ENCODE results near the gene ZBTB20. TPM values are rescaled to one million over a fixed set of nuclear protein-coding genes. Genes with fewer than 3 reads are reported as not detected.
A peak's percentile ranks its signal among the peaks of the same experiment; 100 is the strongest.
"Not testable (repeated sequence)": the region's sequence is repeated elsewhere in the genome, so short reads cannot be mapped to it uniquely, and the experiment has no call there.

ZBTB20 gene
- total RNA-seq, 1 experiment from 2014 or later, result 0.62 TPM

- Histone ChIP-seq H3K36me3 (replicated peaks; ENCODE audit: control insufficient read depth, insufficient read depth, low read length) (no peaks in the 10 kb centered on the region), H3K4me3 (ENCODE audit: insufficient read depth, low read depth, low read length) (no peak overlapping the region), H3K27me3 (ENCODE audit: control insufficient read depth, insufficient read depth, low read length) (no peaks in the 10 kb centered on the region)
- DNase-seq, result peak; percentile 27
These were observed 319.6 kb downstream of the ZBTB20 start for GRCh38 chr3:114827495-114827894.

GRCh38 chr3:114824014-114824413 is 323.1 kb downstream of the ZBTB20 start:
- no peak for DNase-seq
- Histone ChIP-seq H3K4me3 (ENCODE audit: insufficient read depth, low read depth, low read length) (no peak overlapping the region), H3K36me3 (replicated peaks; ENCODE audit: control insufficient read depth, insufficient read depth, low read length) (no peaks in the 10 kb centered on the region), H3K27me3 (ENCODE audit: control insufficient read depth, insufficient read depth, low read length) (no peaks in the 10 kb centered on the region)

DNA sequence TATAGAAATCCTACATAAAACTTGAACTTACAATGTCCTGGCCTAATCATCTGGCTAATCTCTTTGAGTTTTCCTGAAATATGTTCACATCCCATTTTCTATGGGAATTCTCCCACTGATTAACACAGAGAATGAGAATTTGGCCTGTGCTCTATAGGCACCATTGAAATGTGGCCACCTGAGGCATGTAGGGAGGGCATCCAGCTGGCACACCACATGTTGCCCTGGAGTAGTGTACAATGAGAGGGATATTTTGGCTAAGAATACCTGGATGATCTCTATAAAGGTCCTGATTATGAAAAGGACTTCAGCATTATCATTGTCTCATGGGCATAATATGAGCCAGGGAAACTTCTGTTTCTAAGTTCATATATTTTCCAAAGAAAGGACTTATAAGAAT is 324.0 kb downstream of the ZBTB20 start:
- H3K27me3 ChIP-seq (ENCODE audit: control insufficient read depth, insufficient read depth, low read length), result no peaks in the 10 kb centered on the region
- H3K36me3 ChIP-seq (replicated peaks; ENCODE audit: control insufficient read depth, insufficient read depth, low read length), result no peaks in the 10 kb centered on the region
- DNase-seq, result no peak
- H3K4me3 ChIP-seq (ENCODE audit: insufficient read depth, low read depth, low read length), result no peak overlapping the region

- no peak overlapping the region for H3K4me3 ChIP-seq (ENCODE audit: insufficient read depth, low read depth, low read length)
- no peaks in the 10 kb centered on the region for H3K36me3 ChIP-seq (replicated peaks; ENCODE audit: control insufficient read depth, insufficient read depth, low read length)
- H3K27me3 ChIP-seq (ENCODE audit: control insufficient read depth, insufficient read depth, low read length), result no peaks in the 10 kb centered on the region
- no peak for DNase-seq
These were observed 331.0 kb downstream of the ZBTB20 start for GRCh38 chr3:114816052-114816451.

DNA sequence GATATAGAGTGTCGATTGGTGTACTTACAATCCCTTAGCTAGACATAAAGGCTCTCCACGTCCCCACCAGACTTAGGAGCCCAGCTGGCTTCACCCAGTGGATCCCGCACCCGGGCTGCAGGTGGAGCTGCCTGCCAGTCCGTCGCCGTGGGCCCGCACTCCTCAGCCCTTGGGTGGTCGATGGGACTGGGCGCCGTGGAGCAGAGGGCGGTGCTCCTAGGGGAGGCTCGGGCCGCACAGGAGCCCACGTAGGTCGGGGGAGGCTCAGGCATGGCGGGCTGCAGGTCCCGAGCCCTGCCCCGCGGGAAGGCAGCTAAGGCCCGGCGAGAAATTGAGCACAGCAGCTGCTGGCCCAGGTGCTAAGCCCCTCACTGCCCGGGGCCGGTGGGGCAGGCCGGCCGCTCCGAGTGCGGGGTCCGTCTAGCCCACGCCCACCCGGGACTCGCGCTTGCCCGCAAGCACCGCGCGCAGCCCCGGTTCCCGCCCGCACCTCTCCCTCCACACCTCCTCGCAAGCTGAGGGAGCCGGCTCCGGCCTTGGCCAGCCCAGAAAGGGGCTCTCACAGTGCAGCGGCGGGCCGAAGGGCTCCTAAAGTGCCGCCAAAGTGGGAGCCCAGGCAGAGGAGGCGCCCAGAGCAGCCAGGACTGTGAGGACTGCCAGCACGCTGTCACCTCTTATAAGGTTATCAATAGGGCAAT is 334.4 kb downstream of the ZBTB20 start:
- not testable (repeated sequence) for DNase-seq

GRCh38 chr3:114809668-114810413 is 337.2 kb downstream of the ZBTB20 start:
- Histone ChIP-seq H3K27me3 (ENCODE audit: control insufficient read depth, insufficient read depth, low read length) (no peaks in the 10 kb centered on the region), H3K4me3 (ENCODE audit: insufficient read depth, low read depth, low read length) (no peak overlapping the region), H3K36me3 (replicated peaks; ENCODE audit: control insufficient read depth, insufficient read depth, low read length) (no peaks in the 10 kb centered on the region)
- DNase-seq, result no peak

More for the DNA sequence above, 334.4 kb downstream of the ZBTB20 start:
- H3K36me3 ChIP-seq (replicated peaks; ENCODE audit: control insufficient read depth, insufficient read depth, low read length); H3K4me3 ChIP-seq (ENCODE audit: insufficient read depth, low read depth, low read length); H3K27me3 ChIP-seq (ENCODE audit: control insufficient read depth, insufficient read depth, low read length): not testable (repeated sequence)

DNA sequence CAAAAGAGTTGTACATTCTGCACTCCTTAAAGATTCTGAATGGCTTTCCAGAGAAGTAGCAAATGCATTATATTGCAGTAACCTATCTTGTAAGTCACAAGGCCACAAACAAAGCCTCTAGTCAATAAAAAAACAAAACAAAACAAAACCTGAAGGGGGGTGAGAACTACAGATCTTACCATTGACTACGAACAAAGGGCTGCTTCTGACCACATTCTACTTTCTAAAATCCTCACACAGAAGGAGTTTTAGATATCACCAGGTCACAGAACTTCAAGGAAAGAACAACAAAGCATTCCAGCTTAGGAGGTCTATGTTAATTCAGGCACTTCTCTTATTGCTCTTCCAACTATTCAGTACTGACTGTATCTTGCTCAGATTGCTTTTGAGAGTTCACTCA is 343.0 kb downstream of the ZBTB20 start:
- Histone ChIP-seq H3K4me3 (ENCODE audit: insufficient read depth, low read depth, low read length) (no peak overlapping the region), H3K36me3 (replicated peaks; ENCODE audit: control insufficient read depth, insufficient read depth, low read length) (no peaks in the 10 kb centered on the region), H3K27me3 (ENCODE audit: control insufficient read depth, insufficient read depth, low read length) (no peaks in the 10 kb centered on the region)
- DNase-seq, result peak; percentile 3

GRCh38 chr3:114803042-114803695 is 343.9 kb downstream of the ZBTB20 start:
- Histone ChIP-seq H3K4me3 (ENCODE audit: insufficient read depth, low read depth, low read length) (no peak overlapping the region), H3K27me3 (ENCODE audit: control insufficient read depth, insufficient read depth, low read length) (no peaks in the 10 kb centered on the region), H3K36me3 (replicated peaks; ENCODE audit: control insufficient read depth, insufficient read depth, low read length) (no peaks in the 10 kb centered on the region)
- no peak for DNase-seq

DNA sequence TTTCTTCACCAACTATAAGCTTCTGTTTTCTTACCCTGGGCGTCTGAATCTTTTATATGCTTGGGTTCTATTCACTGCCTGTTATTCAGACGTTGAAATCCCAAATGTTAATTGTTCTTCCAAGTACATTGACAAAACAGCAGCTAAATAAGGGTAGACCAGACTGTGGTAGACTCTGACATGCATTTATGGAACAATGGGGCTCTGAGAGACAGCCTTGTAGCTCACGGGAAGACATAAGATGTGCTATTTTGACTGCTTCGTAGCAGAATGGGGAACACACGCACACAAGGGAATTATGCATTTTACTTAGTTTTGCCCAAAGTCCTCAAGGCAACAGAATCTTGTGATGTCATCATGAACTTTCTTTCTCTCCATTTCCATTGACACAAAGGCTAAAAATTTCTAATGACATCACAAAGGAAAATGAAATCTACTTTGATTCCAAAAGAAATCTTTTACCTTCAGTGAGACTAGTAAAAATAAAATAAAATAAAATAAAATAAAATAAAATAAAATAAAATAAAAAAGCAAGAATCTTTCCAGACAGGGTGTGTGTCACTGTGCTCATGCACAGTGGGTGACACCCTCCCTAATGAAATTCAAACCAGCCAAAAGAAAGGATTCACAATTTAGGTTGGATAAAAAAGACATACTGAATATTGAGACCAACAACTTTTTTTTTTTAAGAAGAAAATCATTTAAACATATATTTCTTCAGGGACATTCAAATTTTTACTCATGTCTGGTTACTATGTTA is 346.6 kb downstream of the ZBTB20 start:
- Histone ChIP-seq H3K36me3 (replicated peaks; ENCODE audit: control insufficient read depth, insufficient read depth, low read length) (no peaks in the 10 kb centered on the region), H3K4me3 (ENCODE audit: insufficient read depth, low read depth, low read length) (no peak overlapping the region), H3K27me3 (ENCODE audit: control insufficient read depth, insufficient read depth, low read length) (no peaks in the 10 kb centered on the region)
- no peak for DNase-seq

GRCh38 chr3:114799816-114800215 is 347.3 kb downstream of the ZBTB20 start:
- DNase-seq, result no peak
- no peak overlapping the region for H3K4me3 ChIP-seq (ENCODE audit: insufficient read depth, low read depth, low read length)
- no peaks in the 10 kb centered on the region for H3K27me3 ChIP-seq (ENCODE audit: control insufficient read depth, insufficient read depth, low read length)
- H3K36me3 ChIP-seq (replicated peaks; ENCODE audit: control insufficient read depth, insufficient read depth, low read length), result no peaks in the 10 kb centered on the region

DNA sequence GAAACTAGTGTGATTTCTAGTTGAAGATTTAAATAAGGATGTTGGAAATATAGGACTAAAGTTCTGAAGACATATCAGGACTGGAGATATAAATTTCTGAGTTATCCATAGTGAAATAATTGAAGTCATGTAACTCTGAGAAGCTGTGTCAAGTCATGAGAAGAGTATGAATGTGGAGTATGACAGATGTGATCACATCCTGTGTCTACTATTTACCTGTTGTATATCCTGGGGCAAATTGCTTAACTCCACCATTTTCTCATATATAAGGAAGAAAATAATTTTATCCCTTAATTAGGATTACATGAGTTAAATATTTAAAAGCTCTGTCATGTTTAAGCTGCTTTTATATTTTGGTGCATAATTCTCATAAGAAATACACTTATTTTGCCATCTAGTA is 350.3 kb downstream of the ZBTB20 start:
- no peaks in the 10 kb centered on the region for H3K36me3 ChIP-seq (replicated peaks; ENCODE audit: control insufficient read depth, insufficient read depth, low read length)
- DNase-seq, result no peak
- H3K27me3 ChIP-seq (ENCODE audit: control insufficient read depth, insufficient read depth, low read length), result no peaks in the 10 kb centered on the region
- no peak overlapping the region for H3K4me3 ChIP-seq (ENCODE audit: insufficient read depth, low read depth, low read length)

- Histone ChIP-seq H3K27me3 (ENCODE audit: control insufficient read depth, insufficient read depth, low read length) (no peaks in the 10 kb centered on the region), H3K36me3 (replicated peaks; ENCODE audit: control insufficient read depth, insufficient read depth, low read length) (no peaks in the 10 kb centered on the region), H3K4me3 (ENCODE audit: insufficient read depth, low read depth, low read length) (no peak overlapping the region)
- no peak for DNase-seq
These were observed 352.0 kb downstream of the ZBTB20 start for GRCh38 chr3:114794894-114795630.

GRCh38 chr3:114792159-114792918 is 354.7 kb downstream of the ZBTB20 start:
- no peaks in the 10 kb centered on the region for H3K27me3 ChIP-seq (ENCODE audit: control insufficient read depth, insufficient read depth, low read length)
- H3K4me3 ChIP-seq (ENCODE audit: insufficient read depth, low read depth, low read length), result no peak overlapping the region
- no peaks in the 10 kb centered on the region for H3K36me3 ChIP-seq (replicated peaks; ENCODE audit: control insufficient read depth, insufficient read depth, low read length)
- no peak for DNase-seq
